Nephron progenitor cell (in vitro differentiated cells): ENCODE measurements around the gene ZBTB8A.

Experiments used
- DNase-seq: peaks from one replicate; pipeline ENCODE4 v3.0.0; 2021
- H3K27ac Mint-ChIP-seq: 2 replicates; pipeline ENCODE4 v1.8.0; 2021; ENCODE audit warnings: mild to moderate bottlenecking, moderate library complexity, mixed read lengths
- H3K27me3 Mint-ChIP-seq: 2 replicates; pipeline ENCODE4 v1.8.0; 2021; ENCODE audit warnings: mild to moderate bottlenecking, low read depth, mixed read lengths; ENCODE audit not compliant: poor library complexity
- H3K36me3 Mint-ChIP-seq: 2 replicates; pipeline ENCODE4 v1.8.0; 2021; ENCODE audit warnings: low read depth, mixed read lengths
- H3K4me1 Mint-ChIP-seq: 2 replicates; pipeline ENCODE4 v1.8.0; 2021; ENCODE audit warnings: mixed read lengths
- H3K4me3 Mint-ChIP-seq: 2 replicates; pipeline ENCODE4 v1.8.0; 2021; ENCODE audit warnings: mild to moderate bottlenecking, moderate library complexity, mixed read lengths
- H3K9me3 Mint-ChIP-seq: 2 replicates; pipeline ENCODE4 v1.8.0; 2021; ENCODE audit warnings: mild to moderate bottlenecking, moderate library complexity, mixed read lengths
- CTCF ChIP-seq: fragments of 200-600 bp; sonication (generic); IDR thresholded peaks from 2 replicates; pipeline ENCODE4 v1.5.0; 2021; ENCODE audit warnings: antibody characterized with exemption

The ZBTB8A gene

DNA sequence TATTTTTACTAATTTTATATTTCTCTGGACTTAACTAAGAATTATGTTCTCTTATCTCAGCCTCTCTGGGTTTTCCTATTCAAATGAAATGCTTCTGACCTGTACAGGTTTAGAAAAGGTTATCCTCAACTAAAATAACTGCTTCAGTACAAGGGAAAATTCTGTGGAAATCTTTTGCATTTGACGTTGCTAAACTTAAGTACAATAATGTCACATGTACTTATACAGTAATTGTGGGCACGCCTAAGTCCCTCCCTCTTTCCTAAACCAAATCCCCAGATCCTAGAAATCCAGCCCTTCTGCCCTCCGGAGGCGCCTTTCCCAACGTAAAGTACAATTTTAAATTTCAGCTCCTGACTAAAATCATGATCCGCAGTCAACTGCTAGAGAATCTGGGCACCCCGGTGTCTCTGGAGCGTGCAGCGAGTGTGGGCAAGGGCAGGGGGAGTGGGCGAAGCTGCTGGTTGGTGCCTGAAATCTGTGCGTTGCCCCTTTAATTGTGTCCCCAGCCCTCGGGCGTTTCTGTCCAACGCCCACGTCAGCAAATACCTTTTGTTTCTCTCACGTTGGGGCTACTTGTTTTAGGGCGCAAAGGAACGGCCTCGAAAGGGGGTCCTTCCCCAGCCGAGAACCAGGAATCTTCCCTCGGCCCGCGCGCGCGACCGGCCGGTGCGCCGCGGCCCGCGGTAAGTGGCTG, at the start of gene ZBTB8A:
Gene ZBTB8A (plus strand): TSS at position 541 of the 697 bp plus-strand sequence. CDS start 53,505 bp downstream, outside the sequence.
- H3K27ac Mint-ChIP-seq, result peak within 1 kb of the TSS; percentile 3
- H3K36me3 Mint-ChIP-seq, result peaks cover 13% of the 10 kb centered on the region
- no peak for TF ChIP-seq CTCF
- peaks cover 32% of the 10 kb centered on the region for H3K4me1 Mint-ChIP-seq
- peaks cover 21% of the 10 kb centered on the region for H3K27me3 Mint-ChIP-seq
- peak within 1 kb of the TSS; percentile 95 for H3K4me3 Mint-ChIP-seq
- peak; percentile 48 for DNase-seq
- H3K9me3 Mint-ChIP-seq, result peaks cover 3% of the 10 kb centered on the region

GRCh38 chr1:32489774-32490454, 49.3 kb upstream of the ZBTB8A start:
- no peak for TF ChIP-seq CTCF

GRCh38 chr1:32491386-32491785, 47.8 kb upstream of the ZBTB8A start:
- Mint-ChIP-seq H3K4me3 (no peak overlapping the region), H3K27me3 (no peaks in the 10 kb centered on the region), H3K36me3 (peaks cover 5% of the 10 kb centered on the region), H3K4me1 (peaks cover 17% of the 10 kb centered on the region), H3K27ac (no peak overlapping the region), H3K9me3 (no peaks in the 10 kb centered on the region)
- TF ChIP-seq CTCF, result no peak
- DNase-seq, result no peak

More at GRCh38 chr1:32489774-32490454, 49.3 kb upstream of the ZBTB8A start:
- no peaks in the 10 kb centered on the region for H3K27me3 Mint-ChIP-seq
- H3K9me3 Mint-ChIP-seq, result no peaks in the 10 kb centered on the region
- no peak overlapping the region for H3K27ac Mint-ChIP-seq
- peaks cover 14% of the 10 kb centered on the region for H3K36me3 Mint-ChIP-seq
- H3K4me1 Mint-ChIP-seq, result peaks cover 9% of the 10 kb centered on the region
- H3K4me3 Mint-ChIP-seq, result no peak overlapping the region
- no peak for DNase-seq

DNA sequence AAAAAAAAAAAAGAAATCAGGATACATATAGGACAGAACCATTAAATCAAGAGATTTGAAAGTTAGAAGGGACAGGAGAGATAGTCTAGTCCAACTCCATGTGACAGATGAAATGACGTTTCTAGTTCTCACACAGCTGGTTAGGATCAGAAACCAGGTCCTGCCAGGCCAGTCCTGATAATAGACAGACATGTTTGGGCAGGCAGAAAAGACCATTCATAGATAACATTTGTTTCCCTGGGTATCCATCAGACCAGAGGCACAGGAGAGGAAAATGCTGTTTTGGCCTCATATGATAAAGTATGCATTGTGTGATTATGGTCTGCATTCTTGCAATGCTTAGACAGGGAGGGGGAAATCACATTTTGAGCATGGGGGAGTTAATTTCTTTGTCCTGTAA, 45.0 kb upstream of the ZBTB8A start:
- Mint-ChIP-seq H3K4me3 (no peak overlapping the region), H3K36me3 (no peaks in the 10 kb centered on the region), H3K4me1 (peaks cover 28% of the 10 kb centered on the region), H3K27me3 (peaks cover 1% of the 10 kb centered on the region), H3K9me3 (no peaks in the 10 kb centered on the region), H3K27ac (peak overlapping the region; percentile 5)
- DNase-seq, result no peak
- TF ChIP-seq CTCF, result no peak

DNA sequence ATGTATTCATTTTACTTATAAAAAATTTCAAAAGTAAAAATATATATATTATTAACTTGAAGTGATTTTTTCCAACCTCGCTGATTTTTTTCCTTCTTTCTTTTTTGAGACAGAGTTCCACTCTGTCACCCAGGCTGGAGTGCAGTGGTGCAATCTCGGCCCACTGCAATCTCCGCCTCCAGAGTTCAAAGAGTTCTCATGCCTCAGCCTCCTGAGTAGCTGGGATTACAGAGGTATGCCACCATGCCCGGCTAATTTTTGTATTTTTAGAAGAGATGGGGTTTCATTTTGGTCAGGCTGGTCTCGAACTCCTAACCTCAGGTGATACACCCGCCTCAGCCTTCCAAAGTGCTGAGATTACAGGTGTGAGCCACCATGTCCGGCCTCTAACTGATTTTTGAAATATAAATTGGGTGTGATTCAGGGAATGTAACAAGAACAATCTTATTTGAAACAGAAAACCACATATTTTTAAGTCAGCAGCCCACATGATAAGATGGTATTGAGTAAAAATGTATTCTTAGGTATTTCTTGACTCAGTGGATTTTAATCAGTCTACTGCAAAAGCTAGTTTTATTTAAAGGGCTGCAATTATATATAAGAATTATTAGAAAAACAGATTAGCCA, 44.4 kb upstream of the ZBTB8A start:
- H3K36me3 Mint-ChIP-seq, result no peaks in the 10 kb centered on the region

More for the DNA sequence above, 44.4 kb upstream of the ZBTB8A start:
- H3K27me3 Mint-ChIP-seq, result peaks cover 6% of the 10 kb centered on the region
- DNase-seq, result no peak
- H3K27ac Mint-ChIP-seq, result no peak overlapping the region
- no peak for TF ChIP-seq CTCF
- H3K4me3 Mint-ChIP-seq, result no peak overlapping the region
- no peaks in the 10 kb centered on the region for H3K9me3 Mint-ChIP-seq
- peaks cover 31% of the 10 kb centered on the region for H3K4me1 Mint-ChIP-seq
